ENCODE data around the gene PFKFB4.

- TF ChIP-seq EZH2 (IDR thresholded peaks at IDR 0.05): no peak
- TF ChIP-seq SIN3A (IDR thresholded peaks at IDR 0.05; ENCODE audit: low read depth): no peak
- TF ChIP-seq CEBPB (IDR thresholded peaks at IDR 0.05; ENCODE audit: low read depth): no peak
- TF ChIP-seq YY1 (IDR thresholded peaks at IDR 0.05; ENCODE audit: extremely low read depth, insufficient replicate concordance, low read depth, low read length): no peak
- TF ChIP-seq POLR2A (IDR thresholded peaks at IDR 0.05; ENCODE audit: borderline replicate concordance, extremely low read depth, insufficient read depth, insufficient read length): no peak
- TF ChIP-seq CTCF (IDR thresholded peaks at IDR 0.05 in 2 of 3, conservative IDR thresholded peaks at IDR 0.05 in 1 of 3; ENCODE audit: borderline replicate concordance in 1 of 3, insufficient read depth in 1 of 3, low read depth in 2 of 3, low read length in 2 of 3): no peak
- TF ChIP-seq ZNF274 (IDR thresholded peaks at IDR 0.05; ENCODE audit: low read depth, low read length): no peak
- no peak for TF ChIP-seq RAD21 (IDR thresholded peaks at IDR 0.05; ENCODE audit: low read depth)
- TF ChIP-seq JUND (IDR thresholded peaks at IDR 0.05): no peak
- TF ChIP-seq REST (IDR thresholded peaks at IDR 0.05; ENCODE audit: low read depth): no peak
- TF ChIP-seq POLR2AphosphoS5 (IDR thresholded peaks at IDR 0.05; ENCODE audit: low read depth, low read length): no peak
- no peak for TF ChIP-seq MAX (IDR thresholded peaks at IDR 0.05)
- no peak for TF ChIP-seq ZFX (IDR thresholded peaks at IDR 0.05)
- TF ChIP-seq EZH2phosphoT487 (IDR thresholded peaks at IDR 0.05; ENCODE audit: borderline replicate concordance): no peak
Observed at GRCh38 chr3:48474619-48475018, 82.0 kb downstream of the PFKFB4 start.
